ENCODE measurements around the gene RHOA.

Gene RHOA

DNA sequence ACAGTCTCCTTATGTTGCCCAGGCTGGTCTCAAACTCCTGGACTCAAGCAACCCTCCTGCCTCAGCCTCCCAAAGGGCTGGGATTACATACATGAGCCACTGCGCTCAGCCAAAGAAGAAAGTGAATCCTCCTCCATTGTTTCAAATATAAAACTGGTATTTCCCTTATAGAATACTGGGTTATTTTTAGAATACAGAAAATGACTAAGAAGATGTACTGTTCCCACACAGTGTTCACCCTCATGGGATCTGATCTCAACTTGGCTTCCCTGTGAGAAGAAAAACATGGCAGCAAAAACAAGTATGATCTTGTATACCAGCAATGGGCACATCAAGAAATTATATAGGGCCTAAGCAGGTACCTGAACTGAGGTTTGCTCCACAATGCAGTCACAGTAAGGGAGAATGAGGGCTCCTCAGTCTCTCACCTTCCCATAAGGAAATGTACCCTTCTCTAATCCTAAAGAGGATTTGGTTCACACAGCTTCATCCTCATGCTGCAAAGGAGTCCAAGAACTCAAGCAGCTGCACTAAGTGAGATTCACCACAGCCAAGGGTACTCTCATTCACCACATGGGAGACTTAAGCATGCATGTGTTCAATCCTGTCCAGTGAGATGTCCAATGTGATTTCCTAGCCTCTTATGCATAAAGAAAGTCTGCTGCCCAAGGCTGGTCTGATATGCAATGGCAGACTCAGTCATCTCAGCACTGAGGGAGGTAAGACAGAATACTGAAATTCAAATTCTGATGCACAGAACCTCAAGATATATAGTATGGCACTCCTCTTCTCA lies 97.7 kb downstream of the RHOA start:
- DNase-seq, result no peak

GRCh38 chr3:49311283-49311682 lies 100.5 kb downstream of the RHOA start:
- DNase-seq, result no peak

GRCh38 chr3:49310677-49311076 lies 101.1 kb downstream of the RHOA start:
- DNase-seq, result no peak

Data from NCI-H1092 (cell line).